Activated B cell treated with CpG ODN at 0.5 μM for 24 hours (primary cell): ENCODE results near the gene RAP1A. TPM values are rescaled to one million over a fixed set of nuclear protein-coding genes. Genes with fewer than 3 reads are reported as not detected.
"Not testable (repeated sequence)": the region's sequence is repeated elsewhere in the genome, so short reads cannot be mapped to it uniquely, and the experiment has no call there.

Source experiments
- ATAC-seq: fragments of 200-7000 bp; cut with Tn5 transposase; one replicate; pipeline ENCODE4 v1.10.0; 2021; ENCODE audit warnings: low read depth, mild to moderate bottlenecking, moderate library complexity
- CTCF ChIA-PET: fragments of 350-600 bp; sonication (Branson Sonifier 250); formaldehyde crosslinking; loops from one replicate; lab custom pipeline; 2021; ENCODE audit warnings: antibody characterized with exemption; lab: Charles Lee
- POLR2A ChIA-PET: fragments of 350-600 bp; sonication (Branson Sonifier 250); formaldehyde crosslinking; loops from one replicate; lab custom pipeline; 2021; ENCODE audit warnings: antibody characterized with exemption; lab: Charles Lee
- DNase-seq: peaks from one replicate; pipeline ENCODE4 v3.0.0; 2022
- H3K27ac Mint-ChIP-seq: one replicate; pipeline ENCODE4 v1.8.0; 2020; ENCODE audit warnings: mixed read lengths
- H3K27me3 Mint-ChIP-seq: one replicate; pipeline ENCODE4 v1.8.0; 2021; ENCODE audit warnings: mixed read lengths
- H3K36me3 Mint-ChIP-seq: one replicate; pipeline ENCODE4 v1.8.0; 2021; ENCODE audit warnings: low read depth, mixed read lengths
- H3K4me1 Mint-ChIP-seq: one replicate; pipeline ENCODE4 v1.8.0; 2021; ENCODE audit warnings: mixed read lengths
- H3K4me3 Mint-ChIP-seq: one replicate; pipeline ENCODE4 v1.8.0; 2020; ENCODE audit warnings: mild to moderate bottlenecking, mixed read lengths
- H3K9me3 Mint-ChIP-seq: one replicate; pipeline ENCODE4 v1.8.0; 2020; ENCODE audit warnings: mixed read lengths
- intact Hi-C: fragments of 100-400 bp; cut with micrococcal nuclease; formaldehyde crosslinking; loops from one replicate; pipeline ENCODE4 v1.15.1; 2024
- total RNA-seq: library from RNA; stranded (reverse); gene quantifications from 2 replicates; pipeline ENCODE4 v1.2.3, GENCODE V29; 2022
- TF ChIP-seq, protein P1 (sequence below): fragments of 200-600 bp; IDR thresholded peaks from one replicate; pipeline ENCODE4 v1.8.0; 2022; ENCODE audit warnings: antibody characterized with exemption, mild to moderate bottlenecking

Gene RAP1A
- total RNA-seq, 1 donor from 2014 or later, result 93.8 TPM

DNA sequence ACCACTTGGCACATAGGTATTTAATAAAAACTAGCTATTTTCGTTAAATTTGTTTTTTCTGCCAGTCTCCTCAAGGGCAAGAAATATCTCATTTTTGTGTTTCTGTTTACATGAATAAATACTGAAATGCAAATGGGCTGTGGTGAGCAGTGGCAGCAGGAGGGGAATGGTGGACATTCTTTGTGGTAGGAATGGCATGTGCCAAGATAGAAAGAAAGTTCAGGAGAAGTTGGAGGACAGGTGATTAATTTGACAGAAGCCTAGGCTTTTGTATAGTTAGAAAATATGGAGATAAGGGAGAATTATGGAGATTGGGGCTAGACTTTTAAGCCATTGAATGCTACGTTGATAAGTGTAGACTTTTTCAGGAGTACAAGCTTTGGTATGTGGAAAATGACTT lies 8.6 kb downstream of the RAP1A start:
- H3K27me3 Mint-ChIP-seq, result no peaks in the 10 kb centered on the region
- peak overlapping the region; percentile 66 for H3K27ac Mint-ChIP-seq
- H3K4me1 Mint-ChIP-seq, result peaks cover 88% of the 10 kb centered on the region
- intact Hi-C loops, result loop anchor here (1.0 to 10.0 kb wide), 3 partner anchors 8 to 493 kb away; no protein-coding TSS in a partner anchor
- ChIA-PET POLR2A (interaction anchor here (0.8 to 2.2 kb wide), 4 partner anchors 35 to 122 kb away, joined by 3 to 8 read pairs (median 3); no protein-coding TSS in a partner anchor), CTCF (interaction anchor here (2.4 kb wide), 1 partner anchor 120 kb away, joined by 11 read pairs; no protein-coding TSS in a partner anchor)
- H3K4me3 Mint-ChIP-seq, result peak overlapping the region; percentile 51
- ATAC-seq (no peak), DNase-seq (no peak)
- no peaks in the 10 kb centered on the region for H3K9me3 Mint-ChIP-seq
- peaks cover 28% of the 10 kb centered on the region for H3K36me3 Mint-ChIP-seq
- TF ChIP-seq, protein P1, sequence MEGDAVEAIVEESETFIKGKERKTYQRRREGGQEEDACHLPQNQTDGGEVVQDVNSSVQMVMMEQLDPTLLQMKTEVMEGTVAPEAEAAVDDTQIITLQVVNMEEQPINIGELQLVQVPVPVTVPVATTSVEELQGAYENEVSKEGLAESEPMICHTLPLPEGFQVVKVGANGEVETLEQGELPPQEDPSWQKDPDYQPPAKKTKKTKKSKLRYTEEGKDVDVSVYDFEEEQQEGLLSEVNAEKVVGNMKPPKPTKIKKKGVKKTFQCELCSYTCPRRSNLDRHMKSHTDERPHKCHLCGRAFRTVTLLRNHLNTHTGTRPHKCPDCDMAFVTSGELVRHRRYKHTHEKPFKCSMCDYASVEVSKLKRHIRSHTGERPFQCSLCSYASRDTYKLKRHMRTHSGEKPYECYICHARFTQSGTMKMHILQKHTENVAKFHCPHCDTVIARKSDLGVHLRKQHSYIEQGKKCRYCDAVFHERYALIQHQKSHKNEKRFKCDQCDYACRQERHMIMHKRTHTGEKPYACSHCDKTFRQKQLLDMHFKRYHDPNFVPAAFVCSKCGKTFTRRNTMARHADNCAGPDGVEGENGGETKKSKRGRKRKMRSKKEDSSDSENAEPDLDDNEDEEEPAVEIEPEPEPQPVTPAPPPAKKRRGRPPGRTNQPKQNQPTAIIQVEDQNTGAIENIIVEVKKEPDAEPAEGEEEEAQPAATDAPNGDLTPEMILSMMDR, result no peak

DNA sequence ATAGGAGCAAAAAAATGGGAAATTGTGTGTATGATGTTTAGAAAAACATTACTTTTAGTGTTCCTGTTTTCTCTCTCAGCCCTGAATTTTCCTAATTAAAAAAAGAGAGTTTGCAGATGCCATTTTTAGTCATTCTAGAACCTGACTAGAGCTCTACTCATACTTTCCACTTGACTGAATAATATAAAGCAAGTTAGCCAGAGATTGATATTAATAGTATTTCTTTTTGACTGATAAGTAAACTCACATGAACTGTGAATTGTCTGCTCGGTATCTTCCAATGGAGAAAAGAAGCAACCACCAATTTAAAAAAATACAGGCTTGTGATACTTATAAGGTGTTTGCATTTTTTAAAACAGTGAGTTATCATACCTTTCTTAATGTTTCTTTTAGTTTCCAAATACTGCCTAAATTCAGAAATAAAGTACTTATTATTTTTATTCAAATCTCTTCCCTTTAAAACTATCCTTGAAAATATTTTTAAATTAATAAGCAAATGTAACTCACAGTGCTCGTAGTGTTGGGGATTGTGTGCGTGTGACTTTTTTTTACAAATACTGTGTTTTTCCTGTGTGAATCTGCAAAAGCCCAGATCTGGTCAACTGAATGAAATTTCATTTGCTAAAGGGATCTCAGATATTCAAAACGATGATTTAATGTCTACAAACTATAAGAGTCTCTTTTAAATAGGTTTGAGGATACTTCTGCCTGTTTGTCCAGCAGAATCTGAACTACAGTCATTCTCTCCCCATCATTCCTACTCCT lies 9.8 kb downstream of the RAP1A start:
- ChIA-PET POLR2A (interaction anchor here (1.0 to 2.2 kb wide), 2 partner anchors 9 to 121 kb away, joined by 3 to 8 read pairs; no protein-coding TSS in a partner anchor), CTCF (interaction anchor here (2.4 kb wide), 1 partner anchor 121 kb away, joined by 11 read pairs; no protein-coding TSS in a partner anchor)
- intact Hi-C loops, result loop anchor here (2.0 to 10.0 kb wide), 2 partner anchors 15 to 495 kb away; no protein-coding TSS in a partner anchor
- Mint-ChIP-seq H3K4me3 (peak overlapping the region; percentile 35), H3K9me3 (no peaks in the 10 kb centered on the region), H3K4me1 (peaks cover 85% of the 10 kb centered on the region), H3K36me3 (peaks cover 25% of the 10 kb centered on the region), H3K27ac (peak overlapping the region; percentile 59), H3K27me3 (no peaks in the 10 kb centered on the region)
- ATAC-seq (peak; percentile 30), DNase-seq (no peak)
- TF ChIP-seq, protein P1, result no peak

DNA sequence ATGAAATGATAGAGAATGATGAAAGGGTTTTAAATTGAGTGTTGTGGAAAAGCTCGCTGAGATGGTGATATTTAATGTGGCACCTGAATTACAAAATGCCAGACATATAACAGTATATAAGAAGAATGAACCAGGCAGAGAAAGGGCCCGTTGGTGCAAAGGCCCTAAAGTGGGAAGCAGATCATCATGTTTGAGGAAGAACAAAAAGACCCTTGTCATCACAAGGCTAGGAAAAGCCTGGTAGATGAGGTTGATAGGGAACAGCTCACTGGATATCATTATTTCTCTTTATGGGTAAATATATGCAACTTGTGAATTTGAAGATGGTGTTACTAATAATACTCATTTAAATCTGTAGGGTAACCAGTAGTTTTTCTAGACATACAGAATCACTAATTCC lies 11.0 kb downstream of the RAP1A start:
- ATAC-seq (no peak), DNase-seq (no peak)
- no peaks in the 10 kb centered on the region for H3K27me3 Mint-ChIP-seq
- H3K9me3 Mint-ChIP-seq, result no peaks in the 10 kb centered on the region
- ChIA-PET CTCF (no interaction called here), POLR2A (interaction anchor here (1.3 kb wide), 1 partner anchor 12 kb away, joined by 3 read pairs; no protein-coding TSS in a partner anchor)
- TF ChIP-seq, protein P1, result no peak
- intact Hi-C loops, result no loop called here
- H3K36me3 Mint-ChIP-seq, result peaks cover 29% of the 10 kb centered on the region
- peaks cover 84% of the 10 kb centered on the region for H3K4me1 Mint-ChIP-seq
- no peak overlapping the region for H3K4me3 Mint-ChIP-seq
- H3K27ac Mint-ChIP-seq, result peak overlapping the region; percentile 26

DNA sequence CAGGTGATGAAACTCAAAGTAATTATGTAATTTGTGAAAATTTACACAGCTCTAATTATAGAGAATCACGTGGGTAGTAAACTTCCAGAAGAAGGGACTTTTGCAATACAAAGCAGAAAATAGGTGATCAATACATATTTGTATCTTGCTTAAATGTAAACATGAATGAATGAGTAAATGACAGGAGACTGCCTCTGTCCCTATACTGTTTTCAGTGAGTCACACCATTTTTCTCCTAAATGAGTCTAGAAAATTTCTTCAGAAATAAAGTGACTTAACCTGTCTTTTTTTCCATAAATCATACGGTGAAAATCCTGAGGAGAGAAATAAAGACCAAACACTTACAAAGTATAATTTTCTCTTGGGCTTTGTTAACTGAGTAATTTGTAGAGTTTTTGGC lies 11.9 kb downstream of the RAP1A start:
- ChIA-PET CTCF (no interaction called here), POLR2A (interaction anchor here (1.3 kb wide), 1 partner anchor 11 kb away, joined by 3 read pairs; no protein-coding TSS in a partner anchor)
- Mint-ChIP-seq H3K36me3 (peaks cover 33% of the 10 kb centered on the region), H3K27me3 (no peaks in the 10 kb centered on the region), H3K4me3 (no peak overlapping the region), H3K9me3 (no peaks in the 10 kb centered on the region), H3K27ac (no peak overlapping the region), H3K4me1 (peaks cover 84% of the 10 kb centered on the region)
- DNase-seq (no peak), ATAC-seq (no peak)
- intact Hi-C loops, result no loop called here
- TF ChIP-seq, protein P1, result no peak

DNA sequence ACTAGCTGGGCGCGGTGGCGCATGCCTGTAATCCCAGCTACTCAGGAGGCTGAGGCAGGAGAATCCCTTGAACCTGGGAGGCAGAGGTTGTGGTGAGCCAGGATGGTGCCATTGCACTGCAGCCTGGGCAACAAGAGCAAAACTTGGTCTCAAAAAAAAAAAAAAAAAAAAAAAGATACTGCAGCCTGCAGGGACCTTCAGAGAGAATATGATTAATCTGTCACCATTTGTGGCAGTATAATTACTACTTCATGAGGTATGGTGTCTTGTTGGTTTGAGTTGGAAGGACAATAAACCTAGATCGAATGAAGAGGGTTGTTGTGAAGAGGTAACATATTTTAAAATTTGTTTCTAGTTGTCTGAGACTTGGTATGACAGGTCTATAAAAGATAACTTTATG lies 13.2 kb downstream of the RAP1A start:
- DNase-seq, CTCF ChIA-PET, ATAC-seq, H3K27me3 Mint-ChIP-seq, H3K4me3 Mint-ChIP-seq, H3K9me3 Mint-ChIP-seq, intact Hi-C loops: not testable (repeated sequence)
- peak overlapping the region; percentile 30 for H3K27ac Mint-ChIP-seq
- H3K4me1 Mint-ChIP-seq, result peaks cover 84% of the 10 kb centered on the region
- POLR2A ChIA-PET, result interaction anchor here (0.7 kb wide), 1 partner anchor 28 kb away, joined by 6 read pairs; no protein-coding TSS in a partner anchor
- H3K36me3 Mint-ChIP-seq, result peaks cover 34% of the 10 kb centered on the region
